ENCODE results near the gene TAC3.

TAC3 gene

DNA sequence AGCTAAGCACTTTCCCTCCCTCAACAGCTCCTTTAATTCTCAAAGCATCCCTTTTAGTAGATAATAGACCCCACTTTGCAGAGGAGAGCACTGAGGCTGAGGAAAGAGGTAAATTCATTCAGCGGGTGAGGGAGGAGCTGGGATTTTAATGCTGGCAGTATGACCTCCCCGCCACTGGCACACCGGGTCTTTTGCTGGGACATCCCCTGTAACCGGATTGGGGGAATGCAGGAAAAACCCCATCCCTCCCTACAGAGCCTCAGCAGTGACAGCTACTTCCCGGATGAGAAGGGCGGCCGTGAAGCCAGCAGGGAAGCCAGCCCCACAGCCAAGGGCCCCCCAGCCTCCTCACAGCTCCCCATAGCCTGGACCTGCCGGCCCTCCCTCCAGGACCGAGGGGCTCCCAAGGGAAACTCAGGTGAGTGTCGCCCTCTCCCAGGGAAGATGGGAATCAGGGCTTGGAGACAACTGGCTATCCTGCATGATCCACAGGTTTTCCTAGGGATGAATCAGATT lies 22.0 kb downstream of the TAC3 start:
- Histone ChIP-seq H3K4me2 (ENCODE audit: low read depth, low read length, poor library complexity, severe bottlenecking) (no peak overlapping the region), H2AFZ (ENCODE audit: low read depth, low read length, severe bottlenecking) (no peak overlapping the region), H3K27ac (ENCODE audit: low read depth, low read length) (no peak overlapping the region), H3K9me3 (ENCODE audit: insufficient read depth, low read length) (no peaks in the 10 kb centered on the region), H3K27me3 (ENCODE audit: low read length) (no peaks in the 10 kb centered on the region), H3K9ac (ENCODE audit: low read length) (no peak overlapping the region), H3K79me2 (ENCODE audit: insufficient read depth, low read length) (no peaks in the 10 kb centered on the region), H3K36me3 (ENCODE audit: low read length) (no peaks in the 10 kb centered on the region), H4K20me1 (ENCODE audit: low read depth, low read length) (no peaks in the 10 kb centered on the region), H3F3A (ENCODE audit: insufficient read depth) (no peaks in the 10 kb centered on the region), H3K9me2 (replicated peaks; ENCODE audit: insufficient read depth, low read length) (no peaks in the 10 kb centered on the region), H3K4me3 (ENCODE audit: insufficient read depth, low read length, poor library complexity, severe bottlenecking) (no peak overlapping the region)
- TF ChIP-seq EZH2phosphoT487 (conservative IDR thresholded peaks at IDR 0.05; ENCODE audit: low read length), result no peak
- TF ChIP-seq, protein P1, sequence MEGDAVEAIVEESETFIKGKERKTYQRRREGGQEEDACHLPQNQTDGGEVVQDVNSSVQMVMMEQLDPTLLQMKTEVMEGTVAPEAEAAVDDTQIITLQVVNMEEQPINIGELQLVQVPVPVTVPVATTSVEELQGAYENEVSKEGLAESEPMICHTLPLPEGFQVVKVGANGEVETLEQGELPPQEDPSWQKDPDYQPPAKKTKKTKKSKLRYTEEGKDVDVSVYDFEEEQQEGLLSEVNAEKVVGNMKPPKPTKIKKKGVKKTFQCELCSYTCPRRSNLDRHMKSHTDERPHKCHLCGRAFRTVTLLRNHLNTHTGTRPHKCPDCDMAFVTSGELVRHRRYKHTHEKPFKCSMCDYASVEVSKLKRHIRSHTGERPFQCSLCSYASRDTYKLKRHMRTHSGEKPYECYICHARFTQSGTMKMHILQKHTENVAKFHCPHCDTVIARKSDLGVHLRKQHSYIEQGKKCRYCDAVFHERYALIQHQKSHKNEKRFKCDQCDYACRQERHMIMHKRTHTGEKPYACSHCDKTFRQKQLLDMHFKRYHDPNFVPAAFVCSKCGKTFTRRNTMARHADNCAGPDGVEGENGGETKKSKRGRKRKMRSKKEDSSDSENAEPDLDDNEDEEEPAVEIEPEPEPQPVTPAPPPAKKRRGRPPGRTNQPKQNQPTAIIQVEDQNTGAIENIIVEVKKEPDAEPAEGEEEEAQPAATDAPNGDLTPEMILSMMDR (IDR thresholded peaks at IDR 0.05; ENCODE audit: insufficient read depth, low read length, poor library complexity, severe bottlenecking), result no peak

DNA sequence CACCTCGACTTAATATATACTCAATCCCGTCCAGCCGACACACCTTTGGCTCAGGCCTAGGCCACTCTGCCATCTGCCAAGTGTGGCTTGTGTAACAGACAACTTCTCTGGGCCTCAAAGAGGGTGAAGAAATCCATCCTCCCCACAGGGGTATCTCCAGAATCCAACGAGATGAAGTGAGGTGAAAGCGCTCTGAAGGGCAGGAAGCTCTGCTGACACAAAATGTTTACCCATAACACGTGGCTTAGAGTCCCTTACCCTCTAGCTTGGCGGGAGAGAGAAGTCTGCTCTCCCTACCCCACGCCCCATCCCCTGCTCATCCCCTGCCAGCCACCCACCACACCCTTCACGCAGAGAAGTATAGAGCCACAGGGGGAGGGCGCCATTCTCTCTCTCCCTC lies 23.0 kb downstream of the TAC3 start:
- H3K27me3 ChIP-seq (ENCODE audit: low read length), result no peaks in the 10 kb centered on the region
- TF ChIP-seq EZH2phosphoT487 (conservative IDR thresholded peaks at IDR 0.05; ENCODE audit: low read length), result no peak
- TF ChIP-seq, protein P1 (IDR thresholded peaks at IDR 0.05; ENCODE audit: insufficient read depth, low read length, poor library complexity, severe bottlenecking), result no peak
- H3K9me3 ChIP-seq (ENCODE audit: insufficient read depth, low read length), result no peaks in the 10 kb centered on the region
- no peaks in the 10 kb centered on the region for H3K79me2 ChIP-seq (ENCODE audit: insufficient read depth, low read length)
- no peak overlapping the region for H3K4me2 ChIP-seq (ENCODE audit: low read depth, low read length, poor library complexity, severe bottlenecking)
- H2AFZ ChIP-seq (ENCODE audit: low read depth, low read length, severe bottlenecking), result no peak overlapping the region
- no peaks in the 10 kb centered on the region for H3K9me2 ChIP-seq (replicated peaks; ENCODE audit: insufficient read depth, low read length)
- no peak overlapping the region for H3K4me3 ChIP-seq (ENCODE audit: insufficient read depth, low read length, poor library complexity, severe bottlenecking)
- H4K20me1 ChIP-seq (ENCODE audit: low read depth, low read length), result no peaks in the 10 kb centered on the region
- H3K9ac ChIP-seq (ENCODE audit: low read length), result no peak overlapping the region
- no peaks in the 10 kb centered on the region for H3F3A ChIP-seq (ENCODE audit: insufficient read depth)
- H3K27ac ChIP-seq (ENCODE audit: low read depth, low read length), result no peak overlapping the region
- no peaks in the 10 kb centered on the region for H3K36me3 ChIP-seq (ENCODE audit: low read length)

DNA sequence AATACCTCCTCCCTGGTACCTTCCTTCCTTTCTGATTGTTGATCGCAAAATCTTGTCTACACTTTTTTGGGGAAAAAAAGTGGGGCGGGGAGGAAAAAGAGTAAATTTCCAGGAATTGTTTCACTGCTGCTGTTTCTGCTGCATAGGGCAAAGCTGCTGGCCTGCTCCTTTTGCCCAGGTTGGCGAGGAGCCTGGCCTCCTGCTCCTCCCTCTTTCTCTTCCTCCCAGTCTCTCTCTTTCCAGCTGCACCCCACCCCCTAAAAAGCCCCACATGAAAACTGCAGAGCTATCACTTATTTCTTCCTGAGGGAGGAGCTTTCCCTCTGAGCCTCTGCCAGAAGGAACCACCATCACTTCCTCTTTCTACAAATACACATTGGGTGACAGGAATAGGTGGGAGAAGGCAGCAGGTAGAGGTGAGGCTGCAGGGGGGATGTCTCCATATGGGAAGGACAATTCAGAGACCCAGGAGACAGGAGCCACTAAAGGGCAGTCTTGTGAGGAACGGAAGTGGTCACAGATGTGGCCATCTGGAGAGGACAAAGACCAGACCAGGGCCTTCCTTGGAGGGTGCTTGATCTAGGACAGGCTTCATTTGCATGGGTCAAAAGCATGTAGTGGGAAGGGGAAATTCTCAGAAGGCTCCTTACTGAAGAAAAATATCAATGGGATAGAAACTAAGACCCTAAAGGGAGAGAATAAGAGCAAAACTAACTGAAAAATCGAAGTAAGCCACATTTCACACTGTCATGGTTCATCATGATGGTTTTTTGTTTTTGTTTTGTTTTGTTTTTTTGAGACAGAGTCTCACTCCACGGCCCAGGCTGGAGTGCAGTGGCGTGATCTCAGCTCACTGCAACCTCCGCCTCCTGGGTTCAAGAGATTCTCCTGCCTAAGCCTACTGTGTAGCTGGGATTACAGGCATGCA lies 24.7 kb downstream of the TAC3 start:
- H3K9me3 ChIP-seq (ENCODE audit: insufficient read depth, low read length), result no peaks in the 10 kb centered on the region
- H3K27ac ChIP-seq (ENCODE audit: low read depth, low read length), result no peak overlapping the region
- H3F3A ChIP-seq (ENCODE audit: insufficient read depth), result no peaks in the 10 kb centered on the region
- no peaks in the 10 kb centered on the region for H3K27me3 ChIP-seq (ENCODE audit: low read length)
- H3K9me2 ChIP-seq (replicated peaks; ENCODE audit: insufficient read depth, low read length), result no peaks in the 10 kb centered on the region
- H3K79me2 ChIP-seq (ENCODE audit: insufficient read depth, low read length), result no peaks in the 10 kb centered on the region
- no peak for TF ChIP-seq EZH2phosphoT487 (conservative IDR thresholded peaks at IDR 0.05; ENCODE audit: low read length)
- TF ChIP-seq, protein P1 (IDR thresholded peaks at IDR 0.05; ENCODE audit: insufficient read depth, low read length, poor library complexity, severe bottlenecking), result no peak
- no peaks in the 10 kb centered on the region for H3K36me3 ChIP-seq (ENCODE audit: low read length)
- H4K20me1 ChIP-seq (ENCODE audit: low read depth, low read length), result no peaks in the 10 kb centered on the region
- H3K9ac ChIP-seq (ENCODE audit: low read length), result no peak overlapping the region
- H3K4me3 ChIP-seq (ENCODE audit: insufficient read depth, low read length, poor library complexity, severe bottlenecking), result no peak overlapping the region
- no peak overlapping the region for H2AFZ ChIP-seq (ENCODE audit: low read depth, low read length, severe bottlenecking)
- no peak overlapping the region for H3K4me2 ChIP-seq (ENCODE audit: low read depth, low read length, poor library complexity, severe bottlenecking)
